Measurements from ENCODE around the gene ATXN7. TPM values are rescaled to one million over a fixed set of nuclear protein-coding genes. Genes with fewer than 3 reads are reported as not detected.
A peak's percentile ranks its signal among the peaks of the same experiment; 100 is the strongest.

The ATXN7 gene
- polyA plus RNA-seq, 3 donors from 2014 or later: 5.5 to 11.3 (median 6.0) TPM

GRCh38 chr3:63972987-63973386, 109.3 kb downstream of the ATXN7 start:
- H3K36me3 Mint-ChIP-seq: peaks cover 3 to 6% (median 4%) of the 10 kb centered on the region in 3 donors
- peak overlapping the region in 1 of 5 donors; percentile 15 for H3K4me3 Mint-ChIP-seq
- no peak for DNase-seq
- H3K27ac Mint-ChIP-seq: peak overlapping the region; percentile 10 to 86 (median 65)
- H3K27me3 Mint-ChIP-seq (ENCODE audit: low read depth in 3 of 3): peaks cover 5 to 14% (median 12%) of the 10 kb centered on the region in 3 donors
- peaks cover 95 to 100% of the 10 kb centered on the region in 2 donors for H3K4me1 Mint-ChIP-seq
- no peaks in the 10 kb centered on the region for H3K9me3 Mint-ChIP-seq

GRCh38 chr3:63973406-63973805, 109.7 kb downstream of the ATXN7 start:
- peaks cover 3 to 6% (median 4%) of the 10 kb centered on the region in 3 donors for H3K36me3 Mint-ChIP-seq
- H3K27me3 Mint-ChIP-seq (ENCODE audit: low read depth in 3 of 3): peaks cover 5 to 11% (median 9%) of the 10 kb centered on the region in 3 donors
- H3K4me1 Mint-ChIP-seq: peaks cover 95 to 100% of the 10 kb centered on the region in 2 donors
- no peak for DNase-seq
- peak overlapping the region in 2 of 5 donors; percentile 6 to 15 for H3K4me3 Mint-ChIP-seq
- H3K27ac Mint-ChIP-seq: peak overlapping the region in 4 of 6 donors; percentile 56 to 76 (median 71)
- H3K9me3 Mint-ChIP-seq: no peaks in the 10 kb centered on the region

- peaks cover 2 to 10% (median 5%) of the 10 kb centered on the region in 3 donors for H3K27me3 Mint-ChIP-seq (ENCODE audit: low read depth in 3 of 3)
- peak overlapping the region; percentile 14 to 72 (median 57) for H3K27ac Mint-ChIP-seq
- H3K9me3 Mint-ChIP-seq: no peaks in the 10 kb centered on the region
- H3K4me1 Mint-ChIP-seq: peaks cover 95 to 100% of the 10 kb centered on the region in 2 donors
- H3K4me3 Mint-ChIP-seq: peak overlapping the region in 1 of 5 donors; percentile 23
- peaks cover 3 to 6% (median 4%) of the 10 kb centered on the region in 3 donors for H3K36me3 Mint-ChIP-seq
- DNase-seq: no peak
These were observed 110.8 kb downstream of the ATXN7 start for GRCh38 chr3:63974451-63974850.

- Mint-ChIP-seq H3K9me3 (no peaks in the 10 kb centered on the region), H3K27ac (peak overlapping the region; percentile 45 to 85 (median 74)), H3K4me1 (peaks cover 95 to 100% of the 10 kb centered on the region in 2 donors), H3K27me3 (ENCODE audit: low read depth in 3 of 3) (peaks cover 0 to 8% (median 2%) of the 10 kb centered on the region in 3 donors), H3K4me3 (peak overlapping the region in 3 of 5 donors; percentile 1 to 25 (median 12)), H3K36me3 (peaks cover 3 to 6% (median 4%) of the 10 kb centered on the region in 3 donors)
- DNase-seq: no peak
These were observed 112.1 kb downstream of the ATXN7 start for GRCh38 chr3:63975723-63976122.

GRCh38 chr3:63976161-63976871, 112.6 kb downstream of the ATXN7 start:
- DNase-seq: no peak
- peaks cover 0 to 7% (median 0%) of the 10 kb centered on the region in 3 donors for H3K27me3 Mint-ChIP-seq (ENCODE audit: low read depth in 3 of 3)
- H3K4me3 Mint-ChIP-seq: peak overlapping the region in 4 of 5 donors; percentile 33 to 87 (median 56)
- H3K36me3 Mint-ChIP-seq: peaks cover 3 to 6% (median 4%) of the 10 kb centered on the region in 3 donors
- H3K27ac Mint-ChIP-seq: peak overlapping the region; percentile 45 to 96 (median 90)
- peaks cover 95 to 100% of the 10 kb centered on the region in 2 donors for H3K4me1 Mint-ChIP-seq
- H3K9me3 Mint-ChIP-seq: no peaks in the 10 kb centered on the region

GRCh38 chr3:63976872-63977200, 113.2 kb downstream of the ATXN7 start:
- peak overlapping the region; percentile 13 to 96 (median 90) for H3K27ac Mint-ChIP-seq
- H3K27me3 Mint-ChIP-seq (ENCODE audit: low read depth in 3 of 3): peaks cover 0 to 7% (median 0%) of the 10 kb centered on the region in 3 donors
- no peaks in the 10 kb centered on the region for H3K9me3 Mint-ChIP-seq
- DNase-seq: no peak
- H3K36me3 Mint-ChIP-seq: peaks cover 3 to 6% (median 4%) of the 10 kb centered on the region in 3 donors
- H3K4me3 Mint-ChIP-seq: peak overlapping the region; percentile 33 to 87 (median 54)
- peaks cover 97 to 100% of the 10 kb centered on the region in 2 donors for H3K4me1 Mint-ChIP-seq

GRCh38 chr3:63977893-63978292, 114.2 kb downstream of the ATXN7 start:
- Mint-ChIP-seq H3K27me3 (ENCODE audit: low read depth in 3 of 3) (peaks cover 0 to 7% (median 0%) of the 10 kb centered on the region in 3 donors), H3K36me3 (peaks cover 9 to 16% (median 12%) of the 10 kb centered on the region in 3 donors), H3K9me3 (no peaks in the 10 kb centered on the region), H3K27ac (peak overlapping the region; percentile 87 to 97 (median 96)), H3K4me3 (peak overlapping the region; percentile 46 to 87 (median 78)), H3K4me1 (peaks cover 97 to 100% of the 10 kb centered on the region in 2 donors)
- DNase-seq: no peak

GRCh38 chr3:63979093-63979885, 115.6 kb downstream of the ATXN7 start:
- peak; percentile 66 to 73 (median 72) for DNase-seq
- H3K36me3 Mint-ChIP-seq: peaks cover 9 to 17% (median 15%) of the 10 kb centered on the region in 3 donors
- H3K27me3 Mint-ChIP-seq (ENCODE audit: low read depth in 3 of 3): peaks cover 0 to 5% (median 0%) of the 10 kb centered on the region in 3 donors
- H3K4me1 Mint-ChIP-seq: peaks cover 84 to 90% of the 10 kb centered on the region in 2 donors
- H3K9me3 Mint-ChIP-seq: no peaks in the 10 kb centered on the region
- H3K27ac Mint-ChIP-seq: peak overlapping the region; percentile 87 to 97 (median 96)
- H3K4me3 Mint-ChIP-seq: peak overlapping the region; percentile 78 to 91 (median 87)

GRCh38 chr3:63980019-63980418, 116.4 kb downstream of the ATXN7 start:
- Mint-ChIP-seq H3K27ac (peak overlapping the region; percentile 87 to 97 (median 96)), H3K4me1 (peaks cover 77 to 89% of the 10 kb centered on the region in 2 donors), H3K36me3 (peaks cover 13 to 23% (median 22%) of the 10 kb centered on the region in 3 donors), H3K9me3 (no peaks in the 10 kb centered on the region), H3K4me3 (peak overlapping the region; percentile 78 to 91 (median 87)), H3K27me3 (ENCODE audit: low read depth in 3 of 3) (peaks cover 0 to 5% (median 0%) of the 10 kb centered on the region in 3 donors)
- DNase-seq: no peak

- peaks cover 77 to 89% of the 10 kb centered on the region in 2 donors for H3K4me1 Mint-ChIP-seq
- peak overlapping the region; percentile 87 to 97 (median 96) for H3K27ac Mint-ChIP-seq
- H3K4me3 Mint-ChIP-seq: peak overlapping the region in 4 of 5 donors; percentile 13 to 91 (median 82)
- peaks cover 0 to 5% (median 0%) of the 10 kb centered on the region in 3 donors for H3K27me3 Mint-ChIP-seq (ENCODE audit: low read depth in 3 of 3)
- DNase-seq: no peak
- no peaks in the 10 kb centered on the region for H3K9me3 Mint-ChIP-seq
- H3K36me3 Mint-ChIP-seq: peaks cover 22 to 29% (median 22%) of the 10 kb centered on the region in 3 donors
These were observed 117.3 kb downstream of the ATXN7 start for GRCh38 chr3:63980830-63981498.

- Mint-ChIP-seq H3K4me1 (peaks cover 68 to 88% of the 10 kb centered on the region in 2 donors), H3K27ac (peak overlapping the region in 5 of 6 donors; percentile 35 to 97 (median 83)), H3K27me3 (ENCODE audit: low read depth in 3 of 3) (peaks cover 0 to 5% (median 0%) of the 10 kb centered on the region in 3 donors), H3K9me3 (no peaks in the 10 kb centered on the region), H3K36me3 (peaks cover 22 to 30% (median 27%) of the 10 kb centered on the region in 3 donors), H3K4me3 (peak overlapping the region in 1 of 5 donors; percentile 7)
- DNase-seq: no peak
These were observed 118.3 kb downstream of the ATXN7 start for GRCh38 chr3:63981980-63982379.

- no peak for DNase-seq
- Mint-ChIP-seq H3K9me3 (no peaks in the 10 kb centered on the region), H3K27ac (peak overlapping the region; percentile 15 to 79 (median 46)), H3K4me3 (no peak overlapping the region), H3K27me3 (ENCODE audit: low read depth in 3 of 3) (peaks cover 0 to 1% (median 0%) of the 10 kb centered on the region in 3 donors), H3K4me1 (peaks cover 44 to 80% of the 10 kb centered on the region in 2 donors), H3K36me3 (peaks cover 25 to 54% (median 41%) of the 10 kb centered on the region in 3 donors)
These were observed 120.7 kb downstream of the ATXN7 start for GRCh38 chr3:63984391-63984790.

GRCh38 chr3:63986146-63986545, 122.5 kb downstream of the ATXN7 start:
- peak overlapping the region in 4 of 6 donors; percentile 2 to 28 (median 20) for H3K27ac Mint-ChIP-seq
- DNase-seq: no peak
- no peaks in the 10 kb centered on the region for H3K9me3 Mint-ChIP-seq
- H3K4me1 Mint-ChIP-seq: peaks cover 26 to 68% of the 10 kb centered on the region in 2 donors
- peaks cover 0 to 1% (median 0%) of the 10 kb centered on the region in 3 donors for H3K27me3 Mint-ChIP-seq (ENCODE audit: low read depth in 3 of 3)
- peaks cover 31 to 68% (median 47%) of the 10 kb centered on the region in 3 donors for H3K36me3 Mint-ChIP-seq
- no peak overlapping the region for H3K4me3 Mint-ChIP-seq

Data from immature natural killer cell (primary cell).